ENCODE measurements around the gene EHMT1. TPM values are rescaled to one million over a fixed set of nuclear protein-coding genes. Genes with fewer than 3 reads are reported as not detected.

EHMT1 gene
- total RNA-seq, 1 donor from 2014 or later = 45.3 TPM

DNA sequence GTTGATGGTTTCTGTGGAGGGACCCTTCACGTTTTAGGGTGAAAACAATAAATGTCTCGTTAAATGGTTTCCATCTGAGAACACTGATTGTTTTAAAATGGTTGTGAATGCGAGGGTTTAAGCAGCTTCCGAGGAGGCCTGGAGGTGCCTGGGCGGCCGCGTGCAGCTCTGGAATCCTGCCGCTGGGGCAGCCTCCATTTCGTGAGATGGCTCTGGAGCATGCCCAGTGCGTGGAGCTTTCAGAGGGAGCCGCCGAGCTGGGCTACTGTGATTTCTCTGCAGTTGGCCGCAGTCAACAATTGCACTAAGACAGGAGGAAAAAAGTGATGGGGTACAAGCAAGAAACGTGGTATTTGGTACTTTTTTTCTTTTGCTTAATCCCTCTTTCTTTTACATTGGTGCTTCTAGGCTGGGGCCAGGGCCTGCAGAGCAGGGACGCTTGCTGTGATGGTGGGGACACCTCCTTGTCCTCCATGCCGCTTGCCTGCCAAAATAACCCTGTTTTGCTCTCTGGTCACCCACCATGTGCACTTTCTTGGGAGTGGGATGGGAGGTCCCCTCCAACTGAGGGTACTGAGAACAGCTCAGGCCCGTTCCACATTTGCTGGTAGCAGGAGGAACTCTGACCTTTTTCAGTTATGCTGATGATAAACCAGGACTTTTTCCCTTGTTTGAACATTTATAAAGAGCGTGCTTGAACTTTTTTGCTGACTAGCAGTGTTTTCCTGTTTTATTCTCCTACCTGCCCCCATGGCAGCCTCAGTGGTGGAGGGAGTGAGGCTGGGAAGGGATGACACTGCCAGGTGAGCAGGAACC lies 47.1 kb downstream of the EHMT1 start:
- no peaks in the 10 kb centered on the region for H3K27me3 ChIP-seq (ENCODE audit: control insufficient read depth, insufficient read depth, low read length)
- no peak for FAIRE-seq
- TF ChIP-seq, protein P1, sequence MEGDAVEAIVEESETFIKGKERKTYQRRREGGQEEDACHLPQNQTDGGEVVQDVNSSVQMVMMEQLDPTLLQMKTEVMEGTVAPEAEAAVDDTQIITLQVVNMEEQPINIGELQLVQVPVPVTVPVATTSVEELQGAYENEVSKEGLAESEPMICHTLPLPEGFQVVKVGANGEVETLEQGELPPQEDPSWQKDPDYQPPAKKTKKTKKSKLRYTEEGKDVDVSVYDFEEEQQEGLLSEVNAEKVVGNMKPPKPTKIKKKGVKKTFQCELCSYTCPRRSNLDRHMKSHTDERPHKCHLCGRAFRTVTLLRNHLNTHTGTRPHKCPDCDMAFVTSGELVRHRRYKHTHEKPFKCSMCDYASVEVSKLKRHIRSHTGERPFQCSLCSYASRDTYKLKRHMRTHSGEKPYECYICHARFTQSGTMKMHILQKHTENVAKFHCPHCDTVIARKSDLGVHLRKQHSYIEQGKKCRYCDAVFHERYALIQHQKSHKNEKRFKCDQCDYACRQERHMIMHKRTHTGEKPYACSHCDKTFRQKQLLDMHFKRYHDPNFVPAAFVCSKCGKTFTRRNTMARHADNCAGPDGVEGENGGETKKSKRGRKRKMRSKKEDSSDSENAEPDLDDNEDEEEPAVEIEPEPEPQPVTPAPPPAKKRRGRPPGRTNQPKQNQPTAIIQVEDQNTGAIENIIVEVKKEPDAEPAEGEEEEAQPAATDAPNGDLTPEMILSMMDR (IDR thresholded peaks at IDR 0.05; ENCODE audit: insufficient read depth, low read length, severe bottlenecking) = no peak
- DNase-seq (ENCODE audit: low read depth) = no peak
- H3K4me3 ChIP-seq (ENCODE audit: low read depth, low read length) = no peak overlapping the region
- H3K36me3 ChIP-seq (ENCODE audit: control insufficient read depth, insufficient read depth, low read length) = peaks cover 2% of the 10 kb centered on the region

DNA sequence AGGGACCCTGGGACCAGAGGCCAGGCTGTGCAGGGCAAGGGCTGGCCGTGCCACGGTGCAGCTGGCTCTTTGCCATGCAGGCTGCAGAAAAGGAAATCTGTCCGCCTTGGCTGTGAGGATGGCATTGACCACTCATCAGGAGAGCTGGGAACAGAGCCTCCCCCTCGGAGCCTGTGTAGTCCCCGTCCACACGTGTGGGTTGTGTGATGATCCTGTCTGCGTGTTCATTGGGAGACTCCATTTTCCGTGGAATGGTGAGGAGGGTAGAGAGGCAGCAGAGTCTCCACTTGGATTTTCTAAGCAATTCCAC lies 47.7 kb downstream of the EHMT1 start:
- no peak for FAIRE-seq
- Histone ChIP-seq H3K4me3 (ENCODE audit: low read depth, low read length) (no peak overlapping the region), H3K27me3 (ENCODE audit: control insufficient read depth, insufficient read depth, low read length) (no peaks in the 10 kb centered on the region), H3K36me3 (ENCODE audit: control insufficient read depth, insufficient read depth, low read length) (peaks cover 2% of the 10 kb centered on the region)
- TF ChIP-seq, protein P1 (IDR thresholded peaks at IDR 0.05; ENCODE audit: insufficient read depth, low read length, severe bottlenecking) = no peak
- DNase-seq (ENCODE audit: low read depth) = no peak

DNA sequence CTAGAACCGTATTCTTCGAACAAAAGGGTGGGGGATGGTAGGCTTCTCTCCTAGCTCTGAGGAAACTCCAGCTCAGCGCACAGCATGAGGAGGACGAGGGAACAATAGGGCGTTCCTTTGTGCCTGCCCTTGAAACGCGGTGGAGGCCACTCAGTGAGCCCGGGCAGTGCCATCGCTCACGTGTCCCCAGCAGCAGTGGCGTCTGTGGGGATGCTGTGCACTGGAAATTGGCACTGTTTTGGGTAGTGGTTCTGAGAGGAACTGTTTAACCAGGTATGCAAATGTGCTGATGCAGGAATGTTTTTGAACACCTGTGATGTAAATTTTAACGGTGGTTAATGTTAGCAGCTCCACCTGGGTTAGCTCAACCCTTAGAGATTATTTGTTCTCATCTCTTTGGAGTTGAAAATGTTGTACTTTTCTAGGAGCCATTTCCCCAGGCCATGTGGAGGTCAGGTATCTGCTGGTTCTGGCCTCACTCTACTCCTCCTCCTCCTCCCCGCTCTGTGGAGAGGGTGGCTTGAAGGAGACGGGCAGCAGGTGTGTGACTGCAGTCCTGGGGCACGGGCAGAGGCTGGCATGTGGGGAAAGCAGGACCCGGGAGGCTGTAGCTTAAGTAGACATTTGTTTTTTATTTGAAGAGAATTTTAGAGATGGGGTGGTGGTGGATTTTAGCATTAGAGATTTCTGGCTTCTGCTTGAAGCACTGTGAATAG lies 48.3 kb downstream of the EHMT1 start:
- H3K36me3 ChIP-seq (ENCODE audit: control insufficient read depth, insufficient read depth, low read length) = peaks cover 2% of the 10 kb centered on the region
- no peak for FAIRE-seq

DNA sequence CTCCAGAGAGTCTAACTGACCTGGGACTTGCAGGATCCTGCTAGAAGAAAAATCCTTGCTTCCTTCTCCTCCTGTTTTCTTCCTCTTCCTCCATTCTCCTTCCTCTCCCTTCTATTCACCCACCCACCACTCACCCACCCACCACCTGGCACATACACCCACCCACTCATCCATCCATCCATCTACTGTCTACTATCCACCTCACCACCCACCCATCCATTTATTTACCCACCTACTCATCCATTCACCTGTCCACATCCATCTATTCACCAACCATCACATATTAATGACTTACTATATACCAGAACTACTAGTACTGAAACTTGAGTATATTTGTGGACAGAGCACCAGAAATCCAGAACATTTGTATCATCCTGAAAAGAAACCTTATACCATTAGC lies 49.4 kb downstream of the EHMT1 start:
- no peak overlapping the region for H3K4me3 ChIP-seq (ENCODE audit: low read depth, low read length)
- DNase-seq (ENCODE audit: low read depth) (no peak), FAIRE-seq (no peak)
- H3K27me3 ChIP-seq (ENCODE audit: control insufficient read depth, insufficient read depth, low read length) = no peaks in the 10 kb centered on the region
- H3K36me3 ChIP-seq (ENCODE audit: control insufficient read depth, insufficient read depth, low read length) = peaks cover 2% of the 10 kb centered on the region
- TF ChIP-seq, protein P1 (IDR thresholded peaks at IDR 0.05; ENCODE audit: insufficient read depth, low read length, severe bottlenecking) = no peak

More for the DNA sequence above, 48.3 kb downstream of the EHMT1 start:
- Histone ChIP-seq H3K4me3 (ENCODE audit: low read depth, low read length) (no peak overlapping the region), H3K27me3 (ENCODE audit: control insufficient read depth, insufficient read depth, low read length) (no peaks in the 10 kb centered on the region)
- TF ChIP-seq, protein P1 (IDR thresholded peaks at IDR 0.05; ENCODE audit: insufficient read depth, low read length, severe bottlenecking) = no peak
- DNase-seq (ENCODE audit: low read depth) = no peak

DNA sequence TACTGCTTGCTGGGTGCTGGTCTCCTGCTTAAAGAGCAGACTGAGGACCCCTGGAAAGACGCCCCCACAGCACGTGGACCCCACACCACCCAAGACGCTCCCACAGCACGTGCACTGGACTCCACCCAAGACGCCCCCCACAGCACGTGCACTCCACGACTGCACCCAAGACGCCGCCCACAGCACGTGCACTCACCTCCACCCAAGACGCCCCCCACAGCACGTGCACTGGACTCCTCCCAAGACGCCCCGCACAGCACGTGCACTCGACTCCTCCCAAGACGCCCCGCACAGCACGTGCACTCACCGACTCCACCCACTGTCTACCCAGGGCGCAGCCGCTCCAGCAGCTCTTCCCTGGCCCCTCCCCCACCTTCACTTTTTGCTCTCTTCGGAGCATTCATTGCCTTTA lies 50.5 kb downstream of the EHMT1 start:
- Histone ChIP-seq H3K36me3 (ENCODE audit: control insufficient read depth, insufficient read depth, low read length) (peaks cover 2% of the 10 kb centered on the region), H3K4me3 (ENCODE audit: low read depth, low read length) (no peak overlapping the region), H3K27me3 (ENCODE audit: control insufficient read depth, insufficient read depth, low read length) (no peaks in the 10 kb centered on the region)
- DNase-seq (ENCODE audit: low read depth) (no peak), FAIRE-seq (peak; percentile 88)
- TF ChIP-seq, protein P1 (IDR thresholded peaks at IDR 0.05; ENCODE audit: insufficient read depth, low read length, severe bottlenecking) = no peak

Data from bronchial epithelial cell (primary cell).